NCI-H187 (cell line): ENCODE results near the gene MYOZ1.
"Not testable (repeated sequence)": the region's sequence is repeated elsewhere in the genome, so short reads cannot be mapped to it uniquely, and the experiment has no call there.

ENCODE experiments used
- DNase-seq, 2 experiments: peaks; one replicate each; lab custom pipeline; 2025; lab: John Stamatoyannopoulos, UW

Gene MYOZ1

GRCh38 chr10:73647875-73648651, 6.8 kb upstream of the MYOZ1 start:
- no peak for DNase-seq

- no peak for DNase-seq
Measured at GRCh38 chr10:73647211-73647874, 6.1 kb upstream of the MYOZ1 start.

- DNase-seq, result no peak
Measured at GRCh38 chr10:73646598-73647041, 5.3 kb upstream of the MYOZ1 start.

DNA sequence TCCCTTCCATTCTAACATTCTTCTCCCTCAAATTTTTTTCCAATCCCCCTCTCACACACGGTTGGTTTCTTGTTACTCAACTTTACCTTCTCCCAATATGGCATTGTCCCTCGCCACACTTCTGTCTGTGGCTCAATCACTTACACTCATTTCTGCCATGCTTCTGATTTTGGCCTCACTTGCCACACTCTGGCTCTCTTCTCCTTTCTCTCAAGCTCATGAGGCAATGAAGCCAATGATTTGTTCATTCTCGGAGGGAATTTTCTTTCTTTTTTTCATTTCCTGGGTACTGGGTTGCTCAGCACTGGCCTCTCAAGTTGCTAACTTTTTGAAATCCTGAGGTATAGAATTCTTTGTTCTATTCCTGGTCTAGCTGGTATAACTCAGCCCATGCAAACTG, 4.0 kb upstream of the MYOZ1 start:
- peak in 1 of 2 experiments; percentile 19 for DNase-seq

DNA sequence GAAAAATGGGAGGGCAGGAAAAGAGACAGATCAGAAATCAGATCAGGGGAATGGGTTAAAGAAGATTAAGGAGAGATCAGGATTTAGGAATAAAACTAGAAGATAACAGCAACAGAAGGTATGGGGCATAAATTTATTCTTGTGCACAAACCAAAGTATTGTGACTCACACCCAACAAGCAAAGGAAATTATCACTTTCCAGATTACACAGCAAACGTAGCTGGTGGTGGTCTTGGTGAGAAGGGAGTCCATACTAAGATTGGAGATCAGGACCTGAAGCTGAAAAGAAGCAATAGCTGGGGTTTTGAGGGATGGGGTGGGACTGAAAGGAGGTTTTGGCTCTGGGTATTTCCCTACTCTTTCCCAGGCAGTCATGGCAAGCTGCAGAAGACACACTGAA, 3.5 kb upstream of the MYOZ1 start:
- peak in 1 of 2 experiments; percentile 3 for DNase-seq

GRCh38 chr10:73644015-73644743, 2.9 kb upstream of the MYOZ1 start:
- peak in 1 of 2 experiments; percentile 6 for DNase-seq

DNA sequence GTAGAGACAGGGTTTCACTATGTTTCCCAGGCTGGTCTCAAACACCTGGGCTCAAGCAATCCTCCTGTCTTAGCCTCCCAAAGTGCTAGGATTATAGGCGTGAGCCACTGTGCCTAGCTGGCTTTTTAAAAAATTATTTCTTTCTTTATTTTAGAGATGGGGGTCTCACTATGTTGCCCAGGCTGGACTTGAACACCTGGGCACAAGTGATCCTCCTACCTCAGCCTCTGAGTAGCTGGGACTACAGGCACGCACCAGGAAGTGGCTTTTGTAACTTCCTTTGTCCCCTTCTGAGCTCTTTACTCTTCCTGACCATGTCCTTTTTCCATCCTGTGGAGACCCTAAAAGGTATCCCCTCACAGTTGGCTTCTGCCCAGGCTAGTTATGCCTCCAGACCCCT, 2.1 kb upstream of the MYOZ1 start:
- no peak for DNase-seq

DNA sequence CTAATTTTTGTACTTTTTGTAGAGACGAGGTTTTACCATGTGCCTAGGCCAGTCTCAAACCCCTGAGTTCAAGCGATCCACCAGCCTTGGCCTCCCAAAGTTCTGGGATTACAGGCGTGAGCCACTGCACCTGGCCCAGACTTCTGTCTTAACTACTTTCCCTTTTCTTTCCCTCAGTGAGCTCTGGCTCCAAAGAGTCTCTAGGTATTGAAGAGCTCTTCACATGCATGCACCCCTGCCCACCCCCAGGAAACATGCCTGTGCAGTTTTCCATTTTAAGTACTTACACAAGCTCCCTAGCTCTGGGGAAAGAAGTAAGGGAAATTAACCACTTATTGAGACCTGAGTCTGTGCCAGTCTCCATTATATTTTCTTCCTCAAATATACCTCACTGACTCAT, 2.0 kb downstream of the MYOZ1 start:
- no peak for DNase-seq

DNA sequence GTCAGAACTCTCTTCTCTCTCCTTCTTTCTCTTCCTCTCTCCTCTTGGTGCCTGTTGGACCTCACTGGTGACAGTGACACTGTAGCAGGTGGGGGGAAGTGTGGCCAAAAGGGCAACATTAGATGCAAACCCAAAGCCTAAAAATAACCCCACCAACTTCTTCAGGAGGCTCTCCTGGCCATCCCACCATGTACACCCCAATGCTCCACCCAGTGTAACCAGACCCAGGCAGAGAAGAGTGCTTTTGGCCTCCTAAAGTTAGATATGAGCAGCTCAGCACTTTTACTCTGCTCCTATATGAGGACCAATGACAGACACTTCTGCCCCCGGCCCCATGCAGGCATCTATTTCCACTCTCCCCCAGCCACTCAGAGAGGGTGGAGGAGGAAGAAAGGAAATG, 5.5 kb downstream of the MYOZ1 start:
- DNase-seq, result no peak

DNA sequence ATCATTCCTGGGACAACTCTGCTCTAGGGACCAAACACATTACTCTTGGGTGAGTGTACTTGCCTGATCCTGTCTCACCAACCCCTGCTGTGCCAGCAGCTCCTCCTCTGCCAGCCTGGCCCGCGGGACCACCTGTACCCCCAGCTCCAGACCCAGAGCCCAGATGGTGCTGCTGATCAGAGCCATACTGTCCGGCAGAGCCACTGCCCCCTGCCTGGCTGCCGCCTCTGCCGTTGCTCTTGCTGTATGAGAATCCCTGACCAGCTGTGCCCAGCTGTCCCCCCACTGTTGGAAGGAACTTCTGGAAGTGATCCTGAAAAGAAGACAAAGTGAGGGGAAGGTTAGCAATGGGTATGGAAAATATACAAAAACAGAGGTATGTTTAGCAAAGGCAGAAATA, 6.9 kb downstream of the MYOZ1 start:
- no peak for DNase-seq

GRCh38 chr10:73629165-73629564, 12.1 kb downstream of the MYOZ1 start:
- no peak for DNase-seq

GRCh38 chr10:73628405-73628804, 12.9 kb downstream of the MYOZ1 start:
- no peak for DNase-seq

DNA sequence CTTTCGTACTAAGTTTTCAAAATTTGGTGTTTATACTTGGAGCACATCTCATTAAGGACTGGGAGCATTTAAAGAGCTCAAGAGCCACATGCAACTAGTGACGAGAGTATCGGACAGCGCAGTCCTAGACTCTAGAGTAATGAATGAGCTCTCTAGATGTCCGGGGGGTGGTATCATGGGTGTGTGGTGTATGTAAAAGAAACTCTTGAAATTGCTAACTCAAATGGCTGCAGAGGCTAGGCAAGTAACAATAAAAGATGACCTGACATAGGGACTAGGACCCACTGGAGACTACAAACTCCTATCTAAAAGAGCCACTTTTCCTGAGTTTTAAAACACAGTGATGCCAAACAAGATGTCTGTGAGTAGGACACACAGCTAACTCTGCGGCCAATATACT, 14.0 kb downstream of the MYOZ1 start:
- no peak for DNase-seq

DNA sequence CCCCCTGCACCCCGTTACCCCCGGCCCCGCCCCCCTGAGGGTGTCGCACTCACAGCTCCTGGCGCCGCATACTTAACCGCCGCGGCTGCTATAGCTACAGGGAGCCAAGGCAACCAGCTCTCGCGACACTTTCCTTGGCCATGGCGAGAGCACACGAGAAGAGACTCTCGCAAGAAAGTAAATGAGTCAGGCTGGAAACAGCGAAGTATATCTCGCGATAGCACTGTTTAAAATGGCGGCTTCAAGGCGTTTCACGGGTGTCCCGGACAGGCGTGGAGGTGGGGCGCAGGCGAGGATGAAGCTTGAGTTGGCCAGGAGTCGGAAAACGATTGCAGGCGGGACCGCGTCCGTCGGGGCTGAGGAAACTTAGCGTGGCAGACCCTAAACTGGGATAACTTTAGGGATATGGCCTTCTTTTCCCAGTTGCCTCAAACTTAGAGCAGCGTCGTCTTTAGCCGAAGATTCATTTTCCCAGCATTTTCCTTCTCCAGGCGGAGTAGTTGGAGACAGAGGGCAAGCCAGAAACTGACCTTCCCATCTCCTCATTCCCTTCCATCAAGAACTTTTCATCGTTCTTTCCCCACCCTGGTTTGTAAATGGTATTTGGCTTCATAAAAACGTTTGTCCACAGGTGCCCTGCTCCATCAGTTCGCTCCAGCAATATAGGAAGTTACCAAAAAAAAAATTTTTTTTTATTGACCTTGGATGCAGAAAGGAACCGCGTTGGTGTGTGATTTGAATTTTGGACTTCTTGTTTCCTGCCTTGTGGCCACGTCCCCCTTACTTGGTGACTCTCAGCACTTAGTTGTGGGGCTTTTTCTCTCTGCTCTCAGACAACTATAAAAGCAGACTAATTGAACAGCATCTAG, 15.2 kb downstream of the MYOZ1 start:
- peak; percentile 40 to 85 for DNase-seq

DNA sequence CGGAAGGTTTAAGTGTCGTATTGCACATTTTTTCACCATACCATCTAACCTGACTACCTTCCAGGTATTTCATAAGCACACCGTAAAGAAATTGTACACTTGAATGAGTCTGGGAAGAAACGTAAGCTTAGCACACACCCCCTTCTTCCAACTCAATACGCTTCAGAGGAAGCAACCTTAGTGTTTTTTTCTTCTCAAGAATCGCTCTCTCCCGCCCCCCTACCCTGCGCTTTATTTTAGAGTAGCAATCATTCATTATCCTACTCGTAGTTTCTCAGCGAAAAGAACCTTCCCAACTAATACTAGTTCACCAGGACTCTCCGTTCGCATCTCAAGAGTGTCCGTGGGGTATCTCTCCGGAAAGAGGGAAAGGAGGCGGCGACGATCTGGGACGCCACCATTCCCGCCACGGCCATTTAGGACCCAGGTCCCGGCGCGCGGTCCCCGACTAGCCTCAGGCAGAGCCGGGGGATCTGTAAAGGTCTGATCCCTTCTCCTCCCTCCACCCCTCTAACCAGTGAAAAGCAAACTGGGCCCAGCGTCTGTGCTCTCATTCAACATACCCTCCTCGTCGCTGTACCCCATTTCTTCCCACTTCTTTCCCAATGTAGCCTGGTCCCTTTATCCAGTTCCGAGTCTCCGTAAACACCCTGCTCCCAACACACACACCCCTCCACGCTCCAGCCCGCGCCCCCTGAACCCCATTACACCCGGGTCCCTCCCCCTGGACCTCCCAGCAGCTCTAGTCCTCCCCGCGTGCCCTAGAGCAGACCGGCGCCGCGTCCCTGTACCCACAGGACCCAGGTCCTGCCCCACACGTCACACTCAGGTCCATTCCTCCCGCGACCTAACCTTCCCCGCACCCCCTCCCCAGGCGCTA, 16.0 kb downstream of the MYOZ1 start:
- no peak for DNase-seq

DNA sequence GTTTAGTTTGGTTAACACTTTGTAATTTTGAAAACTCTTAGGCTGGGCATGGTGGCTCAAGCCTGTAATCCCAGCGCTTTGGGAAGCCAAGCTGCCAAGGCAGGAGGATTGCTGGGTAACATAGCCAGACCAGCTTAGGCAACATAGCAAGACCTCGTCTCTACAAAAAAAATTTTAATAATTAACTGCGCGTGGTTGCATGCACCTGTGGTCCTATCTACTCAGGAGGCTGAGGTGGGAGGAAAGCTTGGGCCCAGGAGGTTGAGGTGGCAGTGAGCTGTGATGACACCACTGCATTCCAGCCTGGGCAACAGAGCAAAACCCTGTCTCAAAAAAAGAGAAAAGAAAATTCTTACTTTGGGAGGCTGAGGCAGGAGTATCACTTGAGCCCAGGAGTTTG, 18.2 kb downstream of the MYOZ1 start:
- no peak for DNase-seq

- not testable (repeated sequence) for DNase-seq
Measured at GRCh38 chr10:73620974-73621373, 20.3 kb downstream of the MYOZ1 start.

DNA sequence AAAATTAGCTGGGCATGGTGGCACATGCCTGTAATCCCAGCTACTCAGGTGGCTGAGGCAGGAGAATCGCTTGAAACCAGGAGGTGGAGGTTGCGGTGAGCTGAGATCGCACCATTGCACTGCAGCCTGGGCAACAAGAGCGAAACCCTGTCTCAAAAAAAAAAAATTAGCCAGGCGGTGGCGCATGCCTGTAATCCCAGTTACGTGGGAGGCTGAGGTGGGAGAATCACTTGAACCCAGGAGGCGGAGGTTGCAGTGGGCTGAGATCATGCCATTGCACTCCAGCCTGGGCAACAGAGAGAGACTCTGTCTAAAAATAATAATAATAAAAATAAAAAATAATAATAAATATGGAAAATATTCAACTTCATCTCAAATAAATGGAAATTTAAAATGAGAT, 24.1 kb downstream of the MYOZ1 start:
- not testable (repeated sequence) for DNase-seq

- no peak for DNase-seq
Measured at GRCh38 chr10:73614720-73615119, 26.6 kb downstream of the MYOZ1 start.

- no peak for DNase-seq
Measured at GRCh38 chr10:73609116-73609515, 32.2 kb downstream of the MYOZ1 start.

GRCh38 chr10:73601486-73601921, 39.8 kb downstream of the MYOZ1 start:
- no peak for DNase-seq
